Chondrocyte (in vitro differentiated cells): ENCODE data around the gene NEDD4L. TPM values are rescaled to one million over a fixed set of nuclear protein-coding genes. Genes with fewer than 3 reads are reported as not detected.

Experiments
- DNase-seq: peaks from one replicate; pipeline ENCODE4 v3.0.0; 2021; ENCODE audit warnings: mixed read lengths, low spot score
- H3K27ac Mint-ChIP-seq: one replicate; pipeline ENCODE4 v1.8.0; 2021; ENCODE audit warnings: mild to moderate bottlenecking, moderate library complexity, mixed read lengths; ENCODE audit not compliant: unreplicated experiment
- H3K27me3 Mint-ChIP-seq: 2 replicates; pipeline ENCODE4 v1.8.0; 2021; ENCODE audit warnings: low read depth, mixed read lengths
- H3K36me3 Mint-ChIP-seq: 2 replicates; pipeline ENCODE4 v1.8.0; 2021; ENCODE audit warnings: low read depth, mixed read lengths
- H3K4me1 Mint-ChIP-seq: 2 replicates; pipeline ENCODE4 v1.8.0; 2021; ENCODE audit warnings: low read depth, mild to moderate bottlenecking, mixed read lengths
- H3K4me3 Mint-ChIP-seq: one replicate; pipeline ENCODE4 v1.8.0; 2021; ENCODE audit warnings: mild to moderate bottlenecking, moderate library complexity, mixed read lengths; ENCODE audit not compliant: unreplicated experiment
- H3K9me3 Mint-ChIP-seq: 2 replicates; pipeline ENCODE4 v1.8.0; 2021; ENCODE audit warnings: low read depth, mixed read lengths
- CTCF ChIP-seq: fragments of 200-600 bp; sonication (generic); IDR thresholded peaks from 2 replicates; pipeline ENCODE4 v1.5.0; 2021; ENCODE audit warnings: antibody characterized with exemption, mild to moderate bottlenecking, moderate library complexity
- total RNA-seq: library from RNA; stranded (reverse); gene quantifications from 3 replicates; pipeline ENCODE4 v1.2.1, GENCODE V29; 2021

Gene NEDD4L
- total RNA-seq, 1 donor from 2014 or later: 25.8 TPM

GRCh38 chr18:58096658-58097057 lies 52.6 kb downstream of the NEDD4L start:
- no peak for DNase-seq
- H3K27me3 Mint-ChIP-seq: no peaks in the 10 kb centered on the region
- H3K9me3 Mint-ChIP-seq: no peaks in the 10 kb centered on the region
- H3K36me3 Mint-ChIP-seq: peaks cover 1% of the 10 kb centered on the region
- no peak overlapping the region for H3K4me3 Mint-ChIP-seq
- TF ChIP-seq CTCF: no peak
- no peaks in the 10 kb centered on the region for H3K4me1 Mint-ChIP-seq
- no peak overlapping the region for H3K27ac Mint-ChIP-seq

- no peak overlapping the region for H3K4me3 Mint-ChIP-seq
- H3K4me1 Mint-ChIP-seq: peaks cover 5% of the 10 kb centered on the region
- no peak overlapping the region for H3K27ac Mint-ChIP-seq
- no peak for DNase-seq
- H3K9me3 Mint-ChIP-seq: no peaks in the 10 kb centered on the region
- no peak for TF ChIP-seq CTCF
- peaks cover 1% of the 10 kb centered on the region for H3K36me3 Mint-ChIP-seq
- no peaks in the 10 kb centered on the region for H3K27me3 Mint-ChIP-seq
Measured at GRCh38 chr18:58097121-58097906, 53.3 kb downstream of the NEDD4L start.

GRCh38 chr18:58097907-58098166 lies 53.8 kb downstream of the NEDD4L start:
- H3K9me3 Mint-ChIP-seq: no peaks in the 10 kb centered on the region
- H3K4me1 Mint-ChIP-seq: peaks cover 5% of the 10 kb centered on the region
- no peak overlapping the region for H3K4me3 Mint-ChIP-seq
- TF ChIP-seq CTCF: no peak
- DNase-seq: no peak
- peaks cover 1% of the 10 kb centered on the region for H3K36me3 Mint-ChIP-seq
- no peaks in the 10 kb centered on the region for H3K27me3 Mint-ChIP-seq
- H3K27ac Mint-ChIP-seq: no peak overlapping the region

- Mint-ChIP-seq H3K9me3 (no peaks in the 10 kb centered on the region), H3K4me3 (no peak overlapping the region), H3K27ac (no peak overlapping the region), H3K27me3 (no peaks in the 10 kb centered on the region), H3K4me1 (peaks cover 5% of the 10 kb centered on the region), H3K36me3 (peaks cover 1% of the 10 kb centered on the region)
- TF ChIP-seq CTCF: no peak
- no peak for DNase-seq
Measured at GRCh38 chr18:58098706-58099105, 54.7 kb downstream of the NEDD4L start.

- Mint-ChIP-seq H3K27ac (no peak overlapping the region), H3K27me3 (no peaks in the 10 kb centered on the region), H3K4me3 (no peak overlapping the region), H3K36me3 (no peaks in the 10 kb centered on the region), H3K4me1 (peaks cover 5% of the 10 kb centered on the region), H3K9me3 (no peaks in the 10 kb centered on the region)
- no peak for TF ChIP-seq CTCF
- DNase-seq: no peak
Measured at GRCh38 chr18:58100154-58100553, 56.1 kb downstream of the NEDD4L start.
